Common myeloid progenitor, CD34-positive (primary cell): Measurements from ENCODE around the gene AHCYL2.
"Not testable (repeated sequence)": the region's sequence is repeated elsewhere in the genome, so short reads cannot be mapped to it uniquely, and the experiment has no call there.

Experiments
- CTCF ChIA-PET: fragments of 350-600 bp; sonication (Branson Sonifier 250); formaldehyde crosslinking; loops from one replicate; lab custom pipeline; 2021; ENCODE audit warnings: antibody characterized with exemption; lab: Charles Lee
- POLR2A ChIA-PET: fragments of 350-600 bp; sonication (Branson Sonifier 250); formaldehyde crosslinking; loops from one replicate; lab custom pipeline; 2021; ENCODE audit warnings: antibody characterized with exemption; lab: Charles Lee
- DNase-seq, 3 donors: peaks; one replicate each; pipeline versions ENCODE4 v3.0.0 to v3.0.0-alpha.2; 2013
- H3K27ac ChIP-seq, 2 experiments: 1 replicate in 1 of 2; 2 replicates in 1 of 2; pipeline ENCODE4 v1.7.0; 2013; ENCODE audit warnings: inconsistent platforms in 2 of 2, low read length in 2 of 2, mild to moderate bottlenecking in 2 of 2, low read depth in 1 of 2, moderate library complexity in 1 of 2; ENCODE audit not compliant: severe bottlenecking in 2 of 2, insufficient read depth in 1 of 2, poor library complexity in 1 of 2
- H3K27me3 ChIP-seq, 5 experiments: replicated peaks in 2 of 5; 1 replicate in 3 of 5; 2 replicates in 2 of 5; pipeline versions ENCODE4 v1.6.1 to v1.7.0; 2013; ENCODE audit warnings: low read length in 4 of 5, mild to moderate bottlenecking in 2 of 5, moderate library complexity in 2 of 5, inconsistent platforms in 1 of 5; ENCODE audit not compliant: insufficient read depth in 5 of 5, control insufficient read depth in 4 of 5
- H3K36me3 ChIP-seq, 4 experiments: 1 replicate in 2 of 4; 2 replicates in 2 of 4; pipeline versions ENCODE4 v1.6.1 to v1.7.0; 2013; ENCODE audit warnings: low read length in 3 of 4, control low read depth in 1 of 4, mild to moderate bottlenecking in 1 of 4; ENCODE audit not compliant: control insufficient read depth in 4 of 4, insufficient read depth in 4 of 4
- H3K4me1 ChIP-seq, 4 experiments: 1 replicate in 3 of 4; 2 replicates in 1 of 4; pipeline versions ENCODE4 v1.6.1 to v1.7.1; 2013; ENCODE audit warnings: low read length in 3 of 4, mild to moderate bottlenecking in 3 of 4, control low read depth in 1 of 4, inconsistent platforms in 1 of 4, moderate library complexity in 1 of 4; ENCODE audit not compliant: control insufficient read depth in 4 of 4, insufficient read depth in 4 of 4; ENCODE audit errors: control extremely low read depth in 1 of 4
- H3K4me3 ChIP-seq, 7 experiments: 1 replicate in 4 of 7; 2 replicates in 3 of 7; pipeline versions ENCODE4 v1.5.1 to v1.7.0; 2013; ENCODE audit warnings: mild to moderate bottlenecking in 7 of 7, low read length in 6 of 7, moderate library complexity in 6 of 7, inconsistent platforms in 2 of 7, low read depth in 2 of 7, control low read depth in 1 of 7; ENCODE audit not compliant: insufficient read depth in 4 of 7, control insufficient read depth in 1 of 7; ENCODE audit errors: extremely low read depth in 1 of 7
- H3K9me3 ChIP-seq, 5 experiments: 1 replicate in 4 of 5; 2 replicates in 1 of 5; pipeline versions ENCODE4 v1.6.1 to v1.7.1; 2013; ENCODE audit warnings: low read length in 4 of 5, mild to moderate bottlenecking in 2 of 5, inconsistent platforms in 1 of 5, low read depth in 1 of 5, moderate library complexity in 1 of 5; ENCODE audit not compliant: control insufficient read depth in 4 of 5, insufficient read depth in 2 of 5; ENCODE audit errors: control extremely low read depth in 1 of 5
- WGBS: methylation state at CpG from one replicate; pipeline ENCODE4 v1.1.5; 2013; ENCODE audit not compliant: insufficient coverage; 5-methylcytosine and 5-hydroxymethylcytosine counted together

The AHCYL2 gene

GRCh38 chr7:129444776-129445175 is 219.9 kb downstream of the AHCYL2 start:
- H3K27ac ChIP-seq, H3K36me3 ChIP-seq, DNase-seq, H3K27me3 ChIP-seq, H3K4me1 ChIP-seq, CTCF ChIA-PET, H3K4me3 ChIP-seq, POLR2A ChIA-PET: not testable (repeated sequence)
- peaks cover 0 to 12% (median 3%) of the 10 kb centered on the region in 5 experiments for H3K9me3 ChIP-seq
- WGBS: no CpG with 5 or more reads among the region's 5 CpGs

- WGBS: 50% methylated on average over 2 of the region's 2 CpGs
- CTCF ChIA-PET: interaction anchor here (0.6 to 1.0 kb wide), 2 partner anchors 36 to 527 kb away, joined by 3 read pairs; no protein-coding TSS in a partner anchor
Measured at GRCh38 chr7:129446925-129447324, 222.1 kb downstream of the AHCYL2 start.

GRCh38 chr7:129447445-129447844 is 222.6 kb downstream of the AHCYL2 start:
- peaks cover 0 to 12% (median 3%) of the 10 kb centered on the region in 5 experiments for H3K9me3 ChIP-seq
- H3K36me3 ChIP-seq, H3K27ac ChIP-seq, POLR2A ChIA-PET, H3K4me3 ChIP-seq, H3K4me1 ChIP-seq, H3K27me3 ChIP-seq, DNase-seq: not testable (repeated sequence)
- 98% methylated on average over 6 of the region's 6 CpGs for WGBS
- CTCF ChIA-PET: interaction anchor here (1.1 to 2.2 kb wide), 2 partner anchors 80 to 228 kb away, joined by 3 to 5 read pairs; no protein-coding TSS in a partner anchor

More at GRCh38 chr7:129446925-129447324, 222.1 kb downstream of the AHCYL2 start:
- H3K4me3 ChIP-seq, H3K4me1 ChIP-seq, H3K36me3 ChIP-seq, H3K27ac ChIP-seq, DNase-seq, H3K27me3 ChIP-seq, POLR2A ChIA-PET: not testable (repeated sequence)
- H3K9me3 ChIP-seq: peaks cover 0 to 12% (median 3%) of the 10 kb centered on the region in 5 experiments

DNA sequence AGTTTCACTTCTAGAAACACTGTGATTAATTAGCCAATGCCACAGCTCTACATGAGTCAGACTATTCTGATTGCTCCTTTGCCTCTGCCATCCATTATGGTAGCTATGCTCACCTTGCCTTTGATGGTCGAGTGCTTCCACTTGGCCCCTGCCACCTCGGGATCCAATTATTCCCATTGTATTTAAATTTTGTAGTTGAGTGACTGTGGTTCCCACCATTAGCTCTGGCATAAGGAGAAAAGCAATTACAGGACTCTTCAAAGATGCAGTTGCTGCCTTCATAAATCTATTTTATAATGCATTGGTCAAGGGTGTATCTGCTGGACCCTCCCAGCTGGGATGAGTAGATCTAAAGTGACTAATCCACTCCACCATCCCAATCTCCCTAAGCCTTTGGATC is 223.8 kb downstream of the AHCYL2 start:
- DNase-seq, H3K27ac ChIP-seq, POLR2A ChIA-PET, H3K4me1 ChIP-seq, H3K27me3 ChIP-seq, H3K36me3 ChIP-seq, H3K4me3 ChIP-seq: not testable (repeated sequence)
- peaks cover 0 to 12% (median 3%) of the 10 kb centered on the region in 5 experiments for H3K9me3 ChIP-seq
- WGBS: no CpG with 5 or more reads among the region's 2 CpGs
- CTCF ChIA-PET: interaction anchor here (1.1 to 2.2 kb wide), 3 partner anchors 16 to 229 kb away, joined by 3 to 5 read pairs (median 3); no protein-coding TSS in a partner anchor

- Histone ChIP-seq H3K27me3 (no peaks in the 10 kb centered on the region), H3K36me3 (peaks cover 0 to 6% (median 0%) of the 10 kb centered on the region in 4 experiments), H3K4me1 (no peaks in the 10 kb centered on the region), H3K9me3 (peaks cover 0 to 12% (median 3%) of the 10 kb centered on the region in 5 experiments), H3K4me3 (no peak overlapping the region), H3K27ac (no peak overlapping the region)
- POLR2A ChIA-PET: no interaction called here
- no peak for DNase-seq
- CTCF ChIA-PET: interaction anchor here (2.5 kb wide), 1 partner anchor 14 kb away, joined by 14 read pairs; no protein-coding TSS in a partner anchor
Measured at GRCh38 chr7:129450295-129450694, 225.5 kb downstream of the AHCYL2 start.

GRCh38 chr7:129452589-129453231 is 227.9 kb downstream of the AHCYL2 start:
- WGBS: 95% methylated on average over 2 of the region's 2 CpGs
- ChIA-PET POLR2A (no interaction called here), CTCF (interaction anchor here (0.7 to 2.5 kb wide), 5 partner anchors 11 to 258 kb away, joined by 3 to 14 read pairs (median 3); no protein-coding TSS in a partner anchor)
- peaks cover 0 to 12% (median 3%) of the 10 kb centered on the region in 5 experiments for H3K9me3 ChIP-seq
- H3K27me3 ChIP-seq: no peaks in the 10 kb centered on the region
- H3K36me3 ChIP-seq: peaks cover 0 to 4% (median 0%) of the 10 kb centered on the region in 4 experiments
- H3K4me3 ChIP-seq: no peak overlapping the region
- no peak for DNase-seq
- H3K4me1 ChIP-seq: no peaks in the 10 kb centered on the region
- H3K27ac ChIP-seq: no peak overlapping the region
